ENCODE data around the gene TRIO.

- TF ChIP-seq EP300 (IDR thresholded peaks at IDR 0.05; ENCODE audit: borderline replicate concordance in 1 of 2, low read depth in 2 of 2, low read length in 2 of 2): no peak
- no peak for TF ChIP-seq POLR2A (IDR thresholded peaks at IDR 0.05; ENCODE audit: control extremely low read depth in 1 of 2, low read depth in 2 of 2, low read length in 2 of 2)
- no peak for TF ChIP-seq ZNF274 (IDR thresholded peaks at IDR 0.05; ENCODE audit: borderline replicate concordance, extremely low read depth, low read length)
- no peak for TF ChIP-seq YY1 (IDR thresholded peaks at IDR 0.05; ENCODE audit: low read depth, low read length)
Observed at GRCh38 chr5:14147210-14147609, 4.1 kb downstream of the TRIO start.
